ENCODE data around the gene L2HGDH.
A peak's percentile ranks its signal among the peaks of the same experiment; 100 is the strongest.

The L2HGDH gene

DNA sequence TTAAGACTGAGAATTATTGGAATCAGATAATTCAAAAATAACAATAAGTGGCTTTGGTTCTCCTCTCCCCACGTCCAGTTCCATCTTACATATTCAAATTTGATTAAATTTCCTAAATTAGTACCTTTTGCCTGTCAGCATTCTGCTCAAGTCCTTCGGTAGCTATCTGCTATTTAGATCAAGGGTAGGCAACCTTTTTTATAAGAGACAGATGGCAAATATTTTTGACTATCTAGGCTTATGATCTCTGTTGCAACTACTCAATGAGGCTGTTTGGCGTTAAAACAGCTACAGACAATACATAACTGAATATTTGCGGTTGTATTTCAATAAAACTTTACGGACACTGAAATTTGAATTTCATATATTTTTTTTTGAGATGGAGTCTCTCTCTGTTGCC is 21.7 kb downstream of the L2HGDH start:
- no peak overlapping the region for H3K27ac Mint-ChIP-seq
- no peaks in the 10 kb centered on the region for H3K4me1 Mint-ChIP-seq (ENCODE audit: low read depth)
- no peak for DNase-seq (ENCODE audit: low spot score)
- H3K36me3 Mint-ChIP-seq (ENCODE audit: low read depth) = peaks cover 9% of the 10 kb centered on the region
- H3K4me3 Mint-ChIP-seq = no peak overlapping the region
- H3K9me3 Mint-ChIP-seq = no peaks in the 10 kb centered on the region
- no peaks in the 10 kb centered on the region for H3K27me3 Mint-ChIP-seq (ENCODE audit: low read depth)

DNA sequence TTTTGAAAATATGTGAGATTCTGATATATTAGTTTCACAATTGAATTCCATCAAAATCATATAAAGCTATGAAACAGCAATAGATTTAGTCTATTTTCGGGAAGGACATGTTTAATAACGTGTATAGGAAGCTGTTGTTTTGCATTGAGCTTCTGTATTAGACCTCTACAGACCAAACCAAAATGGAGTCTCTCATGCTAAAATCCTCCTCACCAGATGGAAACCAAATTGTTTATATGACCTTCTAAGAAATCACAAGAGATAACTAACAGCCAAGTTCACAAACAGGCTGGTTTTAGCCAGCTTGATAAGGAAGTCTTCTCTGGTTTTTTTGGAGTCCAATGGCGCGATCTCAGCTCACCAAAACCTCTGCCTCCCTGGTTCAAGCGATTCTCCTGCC is 23.9 kb downstream of the L2HGDH start:
- Mint-ChIP-seq H3K4me1 (ENCODE audit: low read depth) (no peaks in the 10 kb centered on the region), H3K9me3 (no peaks in the 10 kb centered on the region)
- no peak for DNase-seq (ENCODE audit: low spot score)

DNA sequence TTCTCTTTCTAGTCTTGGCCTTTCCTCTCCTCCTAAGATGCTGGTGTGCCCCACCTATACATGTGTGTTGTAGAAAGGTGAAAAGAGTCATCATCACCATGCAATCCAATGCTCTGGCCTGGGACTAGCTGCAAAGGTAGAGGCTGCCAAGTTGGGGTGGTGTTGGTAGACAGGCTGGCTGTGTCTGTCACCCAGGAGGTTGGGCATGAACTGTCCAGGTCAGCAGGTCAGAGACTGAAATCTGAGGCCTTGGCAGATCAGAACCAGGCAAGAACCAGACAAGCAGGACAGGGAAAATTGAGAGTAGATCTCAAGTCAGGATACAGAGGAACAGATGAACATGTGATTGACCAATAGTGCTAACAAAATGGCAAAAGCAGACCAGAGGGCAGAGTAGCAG is 26.2 kb downstream of the L2HGDH start:
- Mint-ChIP-seq H3K9me3 (no peaks in the 10 kb centered on the region), H3K36me3 (ENCODE audit: low read depth) (peaks cover 4% of the 10 kb centered on the region), H3K4me3 (no peak overlapping the region), H3K4me1 (ENCODE audit: low read depth) (no peaks in the 10 kb centered on the region), H3K27ac (no peak overlapping the region), H3K27me3 (ENCODE audit: low read depth) (no peaks in the 10 kb centered on the region)
- no peak for DNase-seq (ENCODE audit: low spot score)

More for the DNA sequence above, 23.9 kb downstream of the L2HGDH start:
- no peak overlapping the region for H3K4me3 Mint-ChIP-seq
- H3K27me3 Mint-ChIP-seq (ENCODE audit: low read depth) = no peaks in the 10 kb centered on the region
- peaks cover 5% of the 10 kb centered on the region for H3K36me3 Mint-ChIP-seq (ENCODE audit: low read depth)
- no peak overlapping the region for H3K27ac Mint-ChIP-seq

DNA sequence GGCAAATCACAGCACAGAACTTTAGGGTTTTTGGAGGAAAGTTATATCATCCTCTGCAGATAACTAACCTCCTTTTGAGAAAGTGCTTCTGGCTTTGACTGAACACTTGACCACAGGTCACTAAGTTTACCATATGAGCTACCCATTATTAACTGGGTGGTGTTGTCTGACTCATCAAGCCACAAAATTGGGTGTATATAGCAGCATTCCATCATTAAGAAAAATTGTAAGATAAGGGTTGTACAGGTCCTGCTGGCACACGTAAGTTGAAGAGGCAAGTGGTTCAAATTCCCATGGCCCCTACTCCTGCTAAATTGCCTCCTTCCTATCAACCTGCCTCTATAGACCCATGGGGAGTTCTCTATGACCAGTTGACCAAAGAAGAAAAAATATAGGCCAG is 39.5 kb downstream of the L2HGDH start:
- no peak overlapping the region for H3K4me3 Mint-ChIP-seq
- no peak overlapping the region for H3K27ac Mint-ChIP-seq
- no peaks in the 10 kb centered on the region for H3K9me3 Mint-ChIP-seq
- no peaks in the 10 kb centered on the region for H3K27me3 Mint-ChIP-seq (ENCODE audit: low read depth)
- DNase-seq (ENCODE audit: low spot score) = no peak
- H3K4me1 Mint-ChIP-seq (ENCODE audit: low read depth) = no peaks in the 10 kb centered on the region
- H3K36me3 Mint-ChIP-seq (ENCODE audit: low read depth) = peaks cover 6% of the 10 kb centered on the region

DNA sequence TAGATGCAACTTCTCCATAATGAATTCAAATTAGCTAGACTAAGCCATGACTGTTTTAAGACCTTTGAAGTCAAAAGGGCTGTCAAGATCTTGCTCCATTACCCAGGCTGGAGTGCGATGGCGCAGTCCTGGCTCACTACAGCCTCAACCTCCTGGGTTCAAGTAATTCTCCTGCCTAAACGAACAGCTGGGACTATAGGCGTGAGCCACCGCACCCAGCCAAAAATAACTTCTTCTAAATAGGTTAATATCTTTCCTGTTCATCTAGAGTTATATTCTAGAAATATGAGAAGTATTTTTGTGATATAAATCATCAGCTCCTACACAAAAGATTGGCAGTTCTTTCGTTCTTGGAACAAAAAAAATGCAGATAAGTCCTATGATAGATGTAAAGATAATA is 41.1 kb downstream of the L2HGDH start:
- Mint-ChIP-seq H3K4me1 (ENCODE audit: low read depth) (no peaks in the 10 kb centered on the region), H3K9me3 (no peaks in the 10 kb centered on the region), H3K4me3 (no peak overlapping the region), H3K27ac (no peak overlapping the region), H3K36me3 (ENCODE audit: low read depth) (peaks cover 3% of the 10 kb centered on the region), H3K27me3 (ENCODE audit: low read depth) (no peaks in the 10 kb centered on the region)
- DNase-seq (ENCODE audit: low spot score) = no peak

DNA sequence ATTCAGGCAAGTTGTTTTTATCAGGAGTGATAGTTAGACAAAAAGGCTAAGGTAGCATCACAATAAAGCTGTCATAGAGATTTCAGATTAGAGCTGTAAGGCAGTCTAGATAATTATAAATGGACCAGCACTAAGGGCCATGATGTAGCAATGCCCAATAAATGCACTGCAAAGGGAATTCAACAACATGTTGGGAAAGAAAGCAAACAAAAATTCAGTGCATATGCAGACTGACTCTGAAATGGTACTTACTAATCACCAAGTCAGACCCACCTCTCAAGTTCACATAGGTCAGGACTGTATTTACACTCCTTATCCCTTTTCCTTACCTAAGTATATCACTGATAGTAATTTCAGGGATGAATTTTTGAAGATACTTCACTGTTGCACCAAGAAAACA is 47.0 kb downstream of the L2HGDH start:
- H3K27ac Mint-ChIP-seq = no peak overlapping the region
- no peaks in the 10 kb centered on the region for H3K9me3 Mint-ChIP-seq
- H3K4me3 Mint-ChIP-seq = no peak overlapping the region
- no peaks in the 10 kb centered on the region for H3K27me3 Mint-ChIP-seq (ENCODE audit: low read depth)
- H3K36me3 Mint-ChIP-seq (ENCODE audit: low read depth) = peaks cover 12% of the 10 kb centered on the region
- peaks cover 5% of the 10 kb centered on the region for H3K4me1 Mint-ChIP-seq (ENCODE audit: low read depth)
- DNase-seq (ENCODE audit: low spot score) = no peak

DNA sequence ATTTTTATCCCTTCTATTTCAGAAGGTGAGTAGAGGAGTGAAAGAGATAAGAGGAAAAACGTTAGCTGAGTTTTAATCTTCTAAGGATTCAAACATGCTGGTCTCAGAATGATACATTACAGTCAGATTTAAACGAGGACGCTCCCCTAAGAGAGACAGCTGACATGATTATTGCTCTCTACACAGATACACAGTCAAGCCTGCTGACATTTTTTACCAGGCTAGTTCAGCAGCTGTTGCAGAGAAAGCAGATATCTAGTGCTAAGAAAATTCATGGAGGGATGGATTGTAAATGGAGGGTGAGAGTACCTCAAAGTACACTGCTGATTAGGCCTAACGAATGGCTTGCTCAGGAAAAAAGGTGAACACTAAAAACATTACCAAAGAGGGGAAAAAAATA is 48.7 kb downstream of the L2HGDH start:
- no peak for DNase-seq (ENCODE audit: low spot score)
- no peak overlapping the region for H3K4me3 Mint-ChIP-seq
- peaks cover 5% of the 10 kb centered on the region for H3K4me1 Mint-ChIP-seq (ENCODE audit: low read depth)
- H3K27ac Mint-ChIP-seq = no peak overlapping the region
- no peaks in the 10 kb centered on the region for H3K27me3 Mint-ChIP-seq (ENCODE audit: low read depth)
- peaks cover 9% of the 10 kb centered on the region for H3K36me3 Mint-ChIP-seq (ENCODE audit: low read depth)
- no peaks in the 10 kb centered on the region for H3K9me3 Mint-ChIP-seq

DNA sequence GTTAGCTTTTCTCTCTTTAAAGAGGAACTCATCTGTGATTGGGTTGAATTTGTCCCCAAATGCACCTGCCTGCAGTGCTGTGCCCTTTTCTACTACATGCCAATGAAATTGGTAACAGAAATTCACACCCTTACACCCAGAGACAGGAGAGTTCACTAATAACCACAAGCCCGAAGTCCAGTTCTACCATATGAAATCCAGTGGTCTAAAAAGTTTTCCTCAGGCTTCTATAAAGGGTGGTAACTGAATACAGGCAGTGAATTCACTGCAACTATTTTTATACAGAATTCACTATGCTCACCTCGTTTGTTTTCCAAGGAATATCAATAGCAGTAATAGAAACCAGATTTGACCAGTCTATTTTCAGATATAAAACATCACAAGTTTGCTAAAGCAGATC is 49.2 kb downstream of the L2HGDH start:
- Mint-ChIP-seq H3K36me3 (ENCODE audit: low read depth) (peaks cover 12% of the 10 kb centered on the region), H3K27ac (no peak overlapping the region), H3K9me3 (no peaks in the 10 kb centered on the region), H3K27me3 (ENCODE audit: low read depth) (no peaks in the 10 kb centered on the region), H3K4me1 (ENCODE audit: low read depth) (peaks cover 9% of the 10 kb centered on the region), H3K4me3 (no peak overlapping the region)
- no peak for DNase-seq (ENCODE audit: low spot score)

DNA sequence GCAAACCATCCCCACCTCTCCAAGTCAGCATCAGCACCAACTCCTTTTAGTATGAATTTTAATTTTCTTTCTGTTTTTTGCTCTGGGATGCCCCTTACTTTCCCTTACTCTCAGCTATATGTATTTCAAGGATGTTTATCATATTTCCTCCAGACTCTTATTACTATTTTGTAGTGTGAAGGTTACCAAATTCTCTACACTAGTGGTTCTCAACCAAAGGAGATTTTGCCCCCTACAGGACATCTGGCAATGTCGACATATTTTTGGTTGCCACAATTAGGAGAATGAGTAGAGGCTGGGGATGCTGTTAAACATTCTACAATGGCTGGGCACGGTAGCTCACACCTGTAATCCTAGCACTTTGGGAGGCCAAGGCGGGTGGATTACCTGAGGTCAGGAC is 51.5 kb downstream of the L2HGDH start:
- peaks cover 12% of the 10 kb centered on the region for H3K36me3 Mint-ChIP-seq (ENCODE audit: low read depth)
- DNase-seq (ENCODE audit: low spot score) = no peak
- H3K9me3 Mint-ChIP-seq = no peaks in the 10 kb centered on the region
- no peaks in the 10 kb centered on the region for H3K27me3 Mint-ChIP-seq (ENCODE audit: low read depth)
- peaks cover 14% of the 10 kb centered on the region for H3K4me1 Mint-ChIP-seq (ENCODE audit: low read depth)
- H3K4me3 Mint-ChIP-seq = no peak overlapping the region
- H3K27ac Mint-ChIP-seq = peak overlapping the region; percentile 55

DNA sequence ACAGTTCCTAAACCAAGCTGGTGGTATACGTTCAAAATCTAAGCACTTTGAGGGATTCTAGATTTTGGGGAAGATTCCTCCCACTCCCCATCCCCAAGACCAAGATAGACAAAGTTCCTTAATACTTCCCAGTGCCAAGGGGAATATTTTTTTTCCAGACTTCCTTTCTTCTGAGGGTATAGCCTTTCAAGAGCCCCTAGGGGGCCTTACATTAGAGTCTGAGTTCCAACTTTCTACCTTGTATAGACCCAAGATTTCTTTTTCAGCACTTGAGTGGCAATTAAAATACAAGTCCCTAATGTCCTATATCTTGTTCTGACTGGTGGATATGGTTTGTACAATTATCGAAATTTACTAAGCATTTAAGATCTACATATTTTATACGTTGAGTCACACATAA is 52.0 kb downstream of the L2HGDH start:
- Mint-ChIP-seq H3K9me3 (no peaks in the 10 kb centered on the region), H3K4me1 (ENCODE audit: low read depth) (peaks cover 14% of the 10 kb centered on the region), H3K36me3 (ENCODE audit: low read depth) (peaks cover 12% of the 10 kb centered on the region), H3K4me3 (no peak overlapping the region), H3K27ac (no peak overlapping the region), H3K27me3 (ENCODE audit: low read depth) (no peaks in the 10 kb centered on the region)
- no peak for DNase-seq (ENCODE audit: low spot score)

DNA sequence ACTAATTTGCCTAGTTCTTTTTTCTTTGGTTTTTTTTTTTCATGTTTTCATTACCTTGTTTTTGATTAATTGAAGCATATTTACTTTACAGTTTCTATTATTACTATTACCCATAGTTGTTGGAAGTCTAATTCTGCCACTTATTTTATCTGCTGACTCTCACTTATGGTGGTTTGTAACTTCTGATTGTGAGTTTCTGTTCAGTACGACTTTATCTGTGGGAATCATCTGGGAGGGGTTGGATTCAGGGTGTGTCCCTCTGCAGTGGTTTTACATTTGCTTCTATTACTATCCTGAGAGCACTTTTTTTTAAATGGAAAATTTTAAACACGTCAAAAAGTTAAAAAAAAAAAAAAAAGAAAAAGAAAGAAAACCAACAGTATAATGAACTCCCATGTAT is 54.3 kb downstream of the L2HGDH start:
- peaks cover 4% of the 10 kb centered on the region for H3K9me3 Mint-ChIP-seq
- DNase-seq (ENCODE audit: low spot score) = no peak
- no peaks in the 10 kb centered on the region for H3K27me3 Mint-ChIP-seq (ENCODE audit: low read depth)
- H3K4me3 Mint-ChIP-seq = no peak overlapping the region
- peaks cover 15% of the 10 kb centered on the region for H3K36me3 Mint-ChIP-seq (ENCODE audit: low read depth)
- H3K4me1 Mint-ChIP-seq (ENCODE audit: low read depth) = peaks cover 14% of the 10 kb centered on the region
- peak overlapping the region; percentile 55 for H3K27ac Mint-ChIP-seq

DNA sequence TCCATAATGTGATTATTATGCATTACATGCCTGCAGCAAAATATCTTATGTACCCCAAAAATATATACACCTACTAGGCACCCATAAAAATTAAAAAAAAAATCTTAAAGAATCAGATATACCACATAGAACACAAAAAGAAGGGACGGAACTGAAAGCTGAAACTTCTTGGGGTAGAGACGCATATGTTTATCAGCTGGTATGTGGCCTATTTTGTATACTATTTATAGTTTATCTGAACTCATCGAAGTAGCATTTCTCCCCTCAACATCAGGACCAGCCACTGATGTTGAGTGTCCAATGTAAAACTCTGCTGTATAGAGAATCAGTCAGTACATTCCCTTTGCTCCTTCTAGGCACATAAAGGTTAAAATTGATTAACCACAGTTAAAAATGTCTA is 57.8 kb downstream of the L2HGDH start:
- H3K36me3 Mint-ChIP-seq (ENCODE audit: low read depth) = peaks cover 21% of the 10 kb centered on the region
- no peak overlapping the region for H3K27ac Mint-ChIP-seq
- no peaks in the 10 kb centered on the region for H3K27me3 Mint-ChIP-seq (ENCODE audit: low read depth)
- H3K4me1 Mint-ChIP-seq (ENCODE audit: low read depth) = peaks cover 8% of the 10 kb centered on the region
- peaks cover 5% of the 10 kb centered on the region for H3K9me3 Mint-ChIP-seq
- H3K4me3 Mint-ChIP-seq = no peak overlapping the region
- no peak for DNase-seq (ENCODE audit: low spot score)

DNA sequence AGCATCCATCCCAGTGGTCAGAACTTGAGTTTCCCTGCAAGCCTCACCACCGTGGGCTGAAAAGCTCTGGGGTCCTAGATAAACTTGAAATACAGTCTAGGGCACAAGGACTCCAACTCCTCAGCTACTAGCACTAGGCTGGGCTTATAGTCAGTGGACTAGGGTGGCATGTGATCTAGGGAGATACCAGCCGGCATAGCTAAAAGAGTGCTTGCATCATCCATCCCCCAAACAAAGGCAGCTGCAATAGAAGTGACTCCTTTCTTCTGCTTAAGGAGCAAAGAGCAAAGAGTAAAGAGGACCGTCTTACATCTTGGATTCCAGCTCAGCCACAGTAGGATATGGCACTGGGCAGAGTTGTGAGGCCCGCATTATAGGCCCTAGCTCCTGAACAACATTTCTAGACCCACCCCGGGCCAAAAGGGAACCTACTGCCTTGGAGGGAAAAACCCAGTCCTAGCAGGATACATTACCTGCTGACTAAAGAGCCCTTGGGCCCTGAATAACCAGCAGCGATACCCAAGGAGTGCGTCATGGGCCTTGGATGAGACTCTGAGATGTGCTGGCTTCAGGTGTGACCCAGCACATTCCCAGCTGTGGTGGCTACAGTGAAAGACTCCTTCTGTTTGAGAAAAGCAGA is 62.8 kb downstream of the L2HGDH start:
- Mint-ChIP-seq H3K27me3 (ENCODE audit: low read depth) (no peaks in the 10 kb centered on the region), H3K36me3 (ENCODE audit: low read depth) (peaks cover 28% of the 10 kb centered on the region), H3K9me3 (peaks cover 5% of the 10 kb centered on the region), H3K4me1 (ENCODE audit: low read depth) (no peaks in the 10 kb centered on the region), H3K4me3 (no peak overlapping the region), H3K27ac (no peak overlapping the region)
- no peak for DNase-seq (ENCODE audit: low spot score)

DNA sequence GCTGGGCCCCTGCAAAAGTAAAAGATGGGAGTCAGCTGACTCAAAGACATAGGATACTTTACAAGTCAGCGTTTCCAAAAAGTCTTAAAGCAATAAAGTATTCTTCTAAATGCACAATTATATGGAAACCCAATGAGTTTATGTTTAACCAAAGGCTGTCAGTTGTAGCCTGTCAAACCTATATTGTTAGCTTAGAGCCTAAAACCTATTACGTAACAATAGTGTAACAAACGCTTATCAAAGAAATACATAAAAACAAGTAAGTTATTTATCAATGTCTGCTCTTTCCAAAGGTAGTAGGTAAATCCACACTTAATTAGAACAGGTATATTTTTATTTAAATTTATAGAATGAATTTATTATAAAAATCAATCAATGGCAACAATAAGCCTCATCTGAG is 64.8 kb downstream of the L2HGDH start:
- no peaks in the 10 kb centered on the region for H3K4me1 Mint-ChIP-seq (ENCODE audit: low read depth)
- no peak overlapping the region for H3K4me3 Mint-ChIP-seq
- peaks cover 15% of the 10 kb centered on the region for H3K36me3 Mint-ChIP-seq (ENCODE audit: low read depth)
- H3K9me3 Mint-ChIP-seq = no peaks in the 10 kb centered on the region
- H3K27me3 Mint-ChIP-seq (ENCODE audit: low read depth) = no peaks in the 10 kb centered on the region
- DNase-seq (ENCODE audit: low spot score) = no peak
- H3K27ac Mint-ChIP-seq = no peak overlapping the region

DNA sequence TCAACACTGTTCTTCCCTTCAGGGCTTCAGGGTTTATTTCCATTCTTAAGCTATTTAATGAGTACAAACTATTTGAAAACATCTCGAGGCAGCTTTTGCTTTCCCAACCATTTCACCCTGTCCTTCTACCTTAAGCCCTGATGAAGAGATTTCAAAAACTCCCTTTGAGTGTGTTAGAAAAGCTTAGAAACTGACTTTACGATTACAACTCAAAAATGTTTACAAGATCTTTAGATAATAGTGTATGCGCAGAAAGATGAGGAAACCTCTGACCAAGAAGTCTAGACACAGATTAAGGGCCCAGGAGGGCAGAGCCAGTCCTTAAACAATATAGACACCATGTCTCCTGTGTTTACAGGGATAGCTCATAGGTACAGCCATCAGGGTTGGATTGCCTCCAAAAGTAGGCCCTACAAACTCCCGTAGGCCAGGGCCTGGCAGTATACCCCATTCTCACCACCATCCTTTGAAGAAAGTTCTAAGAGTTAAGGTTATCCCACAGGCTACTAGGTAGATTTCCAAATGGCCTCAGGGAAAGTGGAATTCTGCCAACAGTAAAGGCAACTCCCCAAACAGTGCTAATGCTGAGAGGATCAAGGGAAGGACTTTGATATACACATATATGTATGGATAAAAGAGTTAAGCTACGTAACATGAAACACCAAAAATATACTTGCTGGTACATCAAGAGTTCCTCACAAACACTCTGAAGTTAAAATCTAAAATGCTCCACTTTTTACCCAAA is 69.3 kb downstream of the L2HGDH start:
- peaks cover 6% of the 10 kb centered on the region for H3K36me3 Mint-ChIP-seq (ENCODE audit: low read depth)
- no peak overlapping the region for H3K27ac Mint-ChIP-seq
- H3K4me1 Mint-ChIP-seq (ENCODE audit: low read depth) = no peaks in the 10 kb centered on the region
- no peaks in the 10 kb centered on the region for H3K9me3 Mint-ChIP-seq
- H3K4me3 Mint-ChIP-seq = no peak overlapping the region
- no peak for DNase-seq (ENCODE audit: low spot score)
- no peaks in the 10 kb centered on the region for H3K27me3 Mint-ChIP-seq (ENCODE audit: low read depth)

All from T-helper 2 cell treated with Interferon-gamma antibody and Interleukin-4, amounts not matched to agents 5 μg/mL and 100 μg/mL, for 36 hours (primary cell).